ENCODE results near the gene LMBR1. TPM values are rescaled to one million over a fixed set of nuclear protein-coding genes. Genes with fewer than 3 reads are reported as not detected.
A peak's percentile ranks its signal among the peaks of the same experiment; 100 is the strongest.

Gene LMBR1
- total RNA-seq, 2 experiments from 2014 or later: 42.7 to 50.6 TPM

DNA sequence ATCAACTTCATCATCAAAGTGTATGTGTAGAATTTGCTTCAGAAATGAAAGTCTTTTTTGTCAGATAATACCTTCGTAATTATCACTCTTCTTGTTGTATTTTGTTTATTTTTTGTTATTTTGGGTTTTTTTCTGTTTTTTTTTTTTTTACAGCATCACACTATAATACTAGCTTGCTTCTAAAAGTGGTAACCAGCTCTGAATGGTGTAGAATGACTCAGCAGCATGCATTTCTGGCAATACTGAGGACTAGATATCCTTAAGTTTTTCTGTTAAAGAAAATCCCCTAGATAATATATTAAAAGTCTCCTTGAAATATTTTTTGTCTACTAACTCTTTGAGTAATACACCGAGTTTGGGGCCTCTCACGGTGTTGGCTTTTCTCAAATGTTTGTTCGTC is 109.1 kb downstream of the LMBR1 start:
- TF ChIP-seq, protein P1, sequence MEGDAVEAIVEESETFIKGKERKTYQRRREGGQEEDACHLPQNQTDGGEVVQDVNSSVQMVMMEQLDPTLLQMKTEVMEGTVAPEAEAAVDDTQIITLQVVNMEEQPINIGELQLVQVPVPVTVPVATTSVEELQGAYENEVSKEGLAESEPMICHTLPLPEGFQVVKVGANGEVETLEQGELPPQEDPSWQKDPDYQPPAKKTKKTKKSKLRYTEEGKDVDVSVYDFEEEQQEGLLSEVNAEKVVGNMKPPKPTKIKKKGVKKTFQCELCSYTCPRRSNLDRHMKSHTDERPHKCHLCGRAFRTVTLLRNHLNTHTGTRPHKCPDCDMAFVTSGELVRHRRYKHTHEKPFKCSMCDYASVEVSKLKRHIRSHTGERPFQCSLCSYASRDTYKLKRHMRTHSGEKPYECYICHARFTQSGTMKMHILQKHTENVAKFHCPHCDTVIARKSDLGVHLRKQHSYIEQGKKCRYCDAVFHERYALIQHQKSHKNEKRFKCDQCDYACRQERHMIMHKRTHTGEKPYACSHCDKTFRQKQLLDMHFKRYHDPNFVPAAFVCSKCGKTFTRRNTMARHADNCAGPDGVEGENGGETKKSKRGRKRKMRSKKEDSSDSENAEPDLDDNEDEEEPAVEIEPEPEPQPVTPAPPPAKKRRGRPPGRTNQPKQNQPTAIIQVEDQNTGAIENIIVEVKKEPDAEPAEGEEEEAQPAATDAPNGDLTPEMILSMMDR (IDR thresholded peaks at IDR 0.05): no peak
- H3K27ac Mint-ChIP-seq: no peak overlapping the region
- intact Hi-C loops (cut with micrococcal nuclease): no loop called here
- ATAC-seq (no peak), DNase-seq (no peak)
- H3K36me3 Mint-ChIP-seq (ENCODE audit: low read depth): peaks cover 20% of the 10 kb centered on the region
- ChIA-PET POLR2A (no interaction called here), CTCF (interaction anchor here (1.0 kb wide), 1 partner anchor 15 kb away, joined by 4 read pairs; no protein-coding TSS in a partner anchor)
- peaks cover 19% of the 10 kb centered on the region for H3K4me1 Mint-ChIP-seq (ENCODE audit: low read depth)
- H3K4me3 Mint-ChIP-seq: no peak overlapping the region
- no peaks in the 10 kb centered on the region for H3K27me3 Mint-ChIP-seq
- H3K9me3 Mint-ChIP-seq: no peaks in the 10 kb centered on the region

DNA sequence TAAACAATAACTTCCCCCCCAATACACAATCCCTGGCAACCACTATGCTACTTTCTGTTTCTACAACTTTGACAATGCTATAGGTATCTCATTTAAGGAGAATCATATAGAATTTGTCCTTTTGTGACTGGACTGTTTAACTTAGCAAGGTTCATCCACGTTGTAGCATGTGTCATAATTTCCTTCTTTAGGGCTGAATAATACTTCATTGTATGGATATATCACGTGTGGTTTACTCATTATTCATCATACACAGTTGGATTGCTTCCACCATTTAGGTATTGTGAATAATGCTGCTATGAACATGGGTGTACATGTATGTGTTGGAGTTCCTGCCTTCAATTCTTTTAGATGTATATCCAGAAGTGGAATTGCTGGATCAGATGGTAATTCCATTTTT is 111.0 kb downstream of the LMBR1 start:
- intact Hi-C loops (cut with micrococcal nuclease): no loop called here
- H3K27me3 Mint-ChIP-seq: no peaks in the 10 kb centered on the region
- H3K9me3 Mint-ChIP-seq: peaks cover 2% of the 10 kb centered on the region
- POLR2A ChIA-PET: interaction anchor here (0.9 kb wide), 1 partner anchor 8 kb away, joined by 3 read pairs; no protein-coding TSS in a partner anchor
- H3K4me3 Mint-ChIP-seq: no peak overlapping the region
- peaks cover 22% of the 10 kb centered on the region for H3K36me3 Mint-ChIP-seq (ENCODE audit: low read depth)
- CTCF ChIA-PET: interaction anchor here (2.2 kb wide), 1 partner anchor 12 kb away, joined by 6 read pairs; no protein-coding TSS in a partner anchor
- TF ChIP-seq, protein P1 (IDR thresholded peaks at IDR 0.05): no peak
- DNase-seq (no peak), ATAC-seq (no peak)
- peak overlapping the region; percentile 61 for H3K27ac Mint-ChIP-seq
- peaks cover 35% of the 10 kb centered on the region for H3K4me1 Mint-ChIP-seq (ENCODE audit: low read depth)

DNA sequence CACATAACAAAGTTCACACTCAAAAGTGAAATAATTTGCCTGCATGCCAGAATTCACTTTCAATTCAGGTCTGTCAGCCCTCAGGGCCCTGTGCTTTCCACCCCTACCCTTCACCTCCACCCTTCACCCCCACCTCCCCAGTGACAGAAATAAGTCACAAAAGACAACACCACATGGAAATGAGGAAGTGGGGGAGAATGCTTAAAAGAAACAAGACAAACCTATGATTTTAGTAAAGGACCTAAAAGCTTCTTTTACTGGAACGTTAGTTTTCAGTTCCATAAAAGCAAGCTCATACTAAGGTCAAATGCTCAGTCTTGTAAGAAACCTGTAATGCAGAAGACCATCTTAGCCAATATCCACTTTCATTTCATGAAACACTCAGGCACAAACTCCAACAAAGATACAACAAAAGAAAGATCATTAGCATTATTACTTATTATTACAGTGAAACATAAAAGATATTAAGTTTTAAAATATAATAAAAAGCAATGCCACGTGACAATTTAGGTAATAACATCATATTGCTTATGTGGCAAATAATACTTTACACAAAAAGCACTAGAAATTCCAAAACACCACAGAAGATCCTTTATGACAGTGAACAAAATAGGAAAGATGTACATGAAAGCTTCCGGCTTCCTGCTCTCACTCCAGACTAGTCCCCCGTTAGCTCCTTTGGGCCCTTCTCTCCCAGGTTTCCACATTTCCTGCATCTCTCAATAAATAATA is 112.1 kb downstream of the LMBR1 start:
- peaks cover 45% of the 10 kb centered on the region for H3K4me1 Mint-ChIP-seq (ENCODE audit: low read depth)
- TF ChIP-seq, protein P1 (IDR thresholded peaks at IDR 0.05): no peak
- ChIA-PET CTCF (interaction anchor here (0.7 to 2.2 kb wide), 5 partner anchors 9 to 36 kb away, joined by 3 to 6 read pairs (median 4); no protein-coding TSS in a partner anchor), POLR2A (interaction anchor here (0.9 kb wide), 1 partner anchor 9 kb away, joined by 3 read pairs; no protein-coding TSS in a partner anchor)
- no peak overlapping the region for H3K4me3 Mint-ChIP-seq
- peak overlapping the region; percentile 57 for H3K27ac Mint-ChIP-seq
- peaks cover 28% of the 10 kb centered on the region for H3K36me3 Mint-ChIP-seq (ENCODE audit: low read depth)
- intact Hi-C loops (cut with micrococcal nuclease): no loop called here
- no peaks in the 10 kb centered on the region for H3K27me3 Mint-ChIP-seq
- DNase-seq (peak; percentile 69), ATAC-seq (peak; percentile 34)
- peaks cover 2% of the 10 kb centered on the region for H3K9me3 Mint-ChIP-seq

DNA sequence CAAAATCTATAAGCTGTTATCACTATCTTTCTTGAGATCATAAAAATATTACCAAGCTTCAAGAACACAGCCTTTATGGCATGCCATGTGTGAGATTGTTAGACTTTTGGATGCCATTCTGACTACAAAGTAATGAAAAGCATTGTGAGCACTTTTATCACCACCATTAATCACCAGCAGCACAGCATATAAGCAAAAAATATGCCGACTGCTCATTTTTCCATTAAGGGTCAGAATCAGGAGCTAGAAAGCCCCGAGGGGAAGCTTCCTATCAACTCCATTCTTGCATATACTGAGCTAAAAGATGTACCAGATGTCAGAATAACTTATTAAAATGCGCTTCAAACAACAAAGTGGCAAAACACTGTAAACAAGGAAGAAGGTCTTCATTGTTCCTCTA is 114.3 kb downstream of the LMBR1 start:
- Mint-ChIP-seq H3K27ac (peak overlapping the region; percentile 99), H3K4me1 (ENCODE audit: low read depth) (peaks cover 52% of the 10 kb centered on the region)
- CTCF ChIA-PET: interaction anchor here (0.8 to 2.5 kb wide), 4 partner anchors 10 to 495 kb away, joined by 3 to 9 read pairs (median 6); no protein-coding TSS in a partner anchor

More for the DNA sequence above, 114.3 kb downstream of the LMBR1 start:
- no peak overlapping the region for H3K4me3 Mint-ChIP-seq
- TF ChIP-seq, protein P1 (IDR thresholded peaks at IDR 0.05): no peak
- H3K27me3 Mint-ChIP-seq: no peaks in the 10 kb centered on the region
- intact Hi-C loops (cut with micrococcal nuclease): no loop called here
- ATAC-seq: no peak
- H3K9me3 Mint-ChIP-seq: peaks cover 3% of the 10 kb centered on the region
- POLR2A ChIA-PET: interaction anchor here (0.5 to 0.6 kb wide), 2 partner anchors 75 to 115 kb away, joined by 3 read pairs; no protein-coding TSS in a partner anchor
- H3K36me3 Mint-ChIP-seq (ENCODE audit: low read depth): peaks cover 31% of the 10 kb centered on the region
- DNase-seq: no peak
